LNCAP (cell line): Measurements from ENCODE around the gene DDX10.

Experiments used
- CTCF ChIP-seq: fragments of 450-650 bp; IDR thresholded peaks from 2 replicates; pipeline ENCODE4 v1.5.1; 2017; ENCODE audit warnings: mild to moderate bottlenecking

The DDX10 gene

GRCh38 chr11:108944471-108945178, 279.8 kb downstream of the DDX10 start:
- no peak for TF ChIP-seq CTCF

GRCh38 chr11:108945341-108945740, 280.5 kb downstream of the DDX10 start:
- no peak for TF ChIP-seq CTCF

GRCh38 chr11:108947654-108948570, 283.0 kb downstream of the DDX10 start:
- no peak for TF ChIP-seq CTCF

- no peak for TF ChIP-seq CTCF
Measured at GRCh38 chr11:108958368-108959104, 293.7 kb downstream of the DDX10 start.

- TF ChIP-seq CTCF, result no peak
Measured at GRCh38 chr11:108959105-108959761, 294.4 kb downstream of the DDX10 start.

GRCh38 chr11:108959874-108960273, 295.0 kb downstream of the DDX10 start:
- TF ChIP-seq CTCF, result no peak

- no peak for TF ChIP-seq CTCF
Measured at GRCh38 chr11:108960501-108960900, 295.6 kb downstream of the DDX10 start.
